HepG2 (cell line): ENCODE data around the gene RPL5. TPM values are rescaled to one million over a fixed set of nuclear protein-coding genes. Genes with fewer than 3 reads are reported as not detected.
A peak's percentile ranks its signal among the peaks of the same experiment; 100 is the strongest.

ENCODE experiments used
- GTF2F1 ChIP-seq: fragments of 150-350 bp; IDR thresholded peaks from 2 replicates; pipeline ENCODE4 v1.6.1; 2014; ENCODE audit warnings: low read length
- KLF12 ChIP-seq: sonication (generic); formaldehyde crosslinking; IDR thresholded peaks from 2 replicates; pipeline ENCODE4 v1.4.0; 2020; ENCODE audit warnings: missing genetic modification reagents, borderline replicate concordance
- NFAT5 ChIP-seq: sonication (generic); formaldehyde crosslinking; IDR thresholded peaks from 2 replicates; pipeline ENCODE4 v1.4.0; 2020; ENCODE audit warnings: missing genetic modification reagents
- PAF1 ChIP-seq: IDR thresholded peaks from 2 replicates; pipeline ENCODE4 v1.6.1; 2016; ENCODE audit warnings: missing genetic modification reagents, missing compliant biosample characterization
- RAD21 ChIP-seq: fragments of 450-650 bp; formaldehyde crosslinking; IDR thresholded peaks from 2 replicates; pipeline ENCODE4 v1.5.0; 2020; ENCODE audit warnings: mild to moderate bottlenecking
- SETDB1 ChIP-seq: sonication (generic); formaldehyde crosslinking; IDR thresholded peaks from 2 replicates; pipeline ENCODE4 v1.5.1; 2020; ENCODE audit warnings: missing genetic modification reagents, mild to moderate bottlenecking, borderline replicate concordance
- TSC22D2 ChIP-seq: sonication (generic); formaldehyde crosslinking; IDR thresholded peaks from 2 replicates; pipeline ENCODE4 v1.5.1; 2020; ENCODE audit warnings: missing genetic modification reagents, mild to moderate bottlenecking, borderline replicate concordance
- ZNF143 ChIP-seq: sonication (generic); formaldehyde crosslinking; IDR thresholded peaks from 2 replicates; pipeline ENCODE4 v1.4.0; 2020; ENCODE audit warnings: missing genetic modification reagents
- ZNF292 ChIP-seq: sonication (generic); formaldehyde crosslinking; IDR thresholded peaks from 2 replicates; pipeline ENCODE4 v1.8.1; 2022; ENCODE audit warnings: mild to moderate bottlenecking, low read depth, missing genetic modification reagents, borderline replicate concordance
- polyA plus RNA-seq, 8 experiments: library from polyadenylated mRNA; depleted of rRNA in 3 of 8; stranded (reverse) in 7 of 8; unstranded in 1 of 8; fragments of >200 nt; fragmentation: Illumina TruSeq in 4 of 8; extraction: Trizol in 4 of 8; gene quantifications; 2 replicates each; pipeline versions ENCODE4 v1.2.1 to v1.2.3, GENCODE V29; 2011 to 2016; ENCODE audit warnings: low read depth in 4 of 8, missing spikeins in 1 of 8, mixed read lengths in 1 of 8; ENCODE audit not compliant: insufficient read depth in 1 of 8
- total RNA-seq, 5 experiments: library from RNA; depleted of rRNA; stranded (reverse); fragments of >200 nt; fragmentation: Illumina TruSeq; extraction: Trizol; gene quantifications; 2 replicates each; pipeline ENCODE4 v1.2.3, GENCODE V29; 2016; ENCODE audit warnings: low read depth in 1 of 5
- TF ChIP-seq, protein P1 (sequence below): sonication (generic); formaldehyde crosslinking; IDR thresholded peaks from 2 replicates; pipeline ENCODE4 v1.4.0; 2020; ENCODE audit warnings: mild to moderate bottlenecking, missing genetic modification reagents
- TF ChIP-seq, protein P2 (sequence below): sonication (generic); formaldehyde crosslinking; IDR thresholded peaks from 2 replicates; pipeline ENCODE4 v1.4.0; 2020; ENCODE audit warnings: mild to moderate bottlenecking, missing genetic modification reagents

RPL5 gene
- total and polyA plus RNA-seq, 2 of the 13 experiments (the other 11 are each of a cell fraction or from before 2014, with no cell fraction given): 2,304 to 2,520 TPM

GRCh38 chr1:92784639-92785500, 47.0 kb upstream of the RPL5 start, which contains the start of gene EVI5 (continued):
- peak; percentile 56 for TF ChIP-seq ZNF143 (CRISPR knock-in tag)
- TF ChIP-seq, protein P1, sequence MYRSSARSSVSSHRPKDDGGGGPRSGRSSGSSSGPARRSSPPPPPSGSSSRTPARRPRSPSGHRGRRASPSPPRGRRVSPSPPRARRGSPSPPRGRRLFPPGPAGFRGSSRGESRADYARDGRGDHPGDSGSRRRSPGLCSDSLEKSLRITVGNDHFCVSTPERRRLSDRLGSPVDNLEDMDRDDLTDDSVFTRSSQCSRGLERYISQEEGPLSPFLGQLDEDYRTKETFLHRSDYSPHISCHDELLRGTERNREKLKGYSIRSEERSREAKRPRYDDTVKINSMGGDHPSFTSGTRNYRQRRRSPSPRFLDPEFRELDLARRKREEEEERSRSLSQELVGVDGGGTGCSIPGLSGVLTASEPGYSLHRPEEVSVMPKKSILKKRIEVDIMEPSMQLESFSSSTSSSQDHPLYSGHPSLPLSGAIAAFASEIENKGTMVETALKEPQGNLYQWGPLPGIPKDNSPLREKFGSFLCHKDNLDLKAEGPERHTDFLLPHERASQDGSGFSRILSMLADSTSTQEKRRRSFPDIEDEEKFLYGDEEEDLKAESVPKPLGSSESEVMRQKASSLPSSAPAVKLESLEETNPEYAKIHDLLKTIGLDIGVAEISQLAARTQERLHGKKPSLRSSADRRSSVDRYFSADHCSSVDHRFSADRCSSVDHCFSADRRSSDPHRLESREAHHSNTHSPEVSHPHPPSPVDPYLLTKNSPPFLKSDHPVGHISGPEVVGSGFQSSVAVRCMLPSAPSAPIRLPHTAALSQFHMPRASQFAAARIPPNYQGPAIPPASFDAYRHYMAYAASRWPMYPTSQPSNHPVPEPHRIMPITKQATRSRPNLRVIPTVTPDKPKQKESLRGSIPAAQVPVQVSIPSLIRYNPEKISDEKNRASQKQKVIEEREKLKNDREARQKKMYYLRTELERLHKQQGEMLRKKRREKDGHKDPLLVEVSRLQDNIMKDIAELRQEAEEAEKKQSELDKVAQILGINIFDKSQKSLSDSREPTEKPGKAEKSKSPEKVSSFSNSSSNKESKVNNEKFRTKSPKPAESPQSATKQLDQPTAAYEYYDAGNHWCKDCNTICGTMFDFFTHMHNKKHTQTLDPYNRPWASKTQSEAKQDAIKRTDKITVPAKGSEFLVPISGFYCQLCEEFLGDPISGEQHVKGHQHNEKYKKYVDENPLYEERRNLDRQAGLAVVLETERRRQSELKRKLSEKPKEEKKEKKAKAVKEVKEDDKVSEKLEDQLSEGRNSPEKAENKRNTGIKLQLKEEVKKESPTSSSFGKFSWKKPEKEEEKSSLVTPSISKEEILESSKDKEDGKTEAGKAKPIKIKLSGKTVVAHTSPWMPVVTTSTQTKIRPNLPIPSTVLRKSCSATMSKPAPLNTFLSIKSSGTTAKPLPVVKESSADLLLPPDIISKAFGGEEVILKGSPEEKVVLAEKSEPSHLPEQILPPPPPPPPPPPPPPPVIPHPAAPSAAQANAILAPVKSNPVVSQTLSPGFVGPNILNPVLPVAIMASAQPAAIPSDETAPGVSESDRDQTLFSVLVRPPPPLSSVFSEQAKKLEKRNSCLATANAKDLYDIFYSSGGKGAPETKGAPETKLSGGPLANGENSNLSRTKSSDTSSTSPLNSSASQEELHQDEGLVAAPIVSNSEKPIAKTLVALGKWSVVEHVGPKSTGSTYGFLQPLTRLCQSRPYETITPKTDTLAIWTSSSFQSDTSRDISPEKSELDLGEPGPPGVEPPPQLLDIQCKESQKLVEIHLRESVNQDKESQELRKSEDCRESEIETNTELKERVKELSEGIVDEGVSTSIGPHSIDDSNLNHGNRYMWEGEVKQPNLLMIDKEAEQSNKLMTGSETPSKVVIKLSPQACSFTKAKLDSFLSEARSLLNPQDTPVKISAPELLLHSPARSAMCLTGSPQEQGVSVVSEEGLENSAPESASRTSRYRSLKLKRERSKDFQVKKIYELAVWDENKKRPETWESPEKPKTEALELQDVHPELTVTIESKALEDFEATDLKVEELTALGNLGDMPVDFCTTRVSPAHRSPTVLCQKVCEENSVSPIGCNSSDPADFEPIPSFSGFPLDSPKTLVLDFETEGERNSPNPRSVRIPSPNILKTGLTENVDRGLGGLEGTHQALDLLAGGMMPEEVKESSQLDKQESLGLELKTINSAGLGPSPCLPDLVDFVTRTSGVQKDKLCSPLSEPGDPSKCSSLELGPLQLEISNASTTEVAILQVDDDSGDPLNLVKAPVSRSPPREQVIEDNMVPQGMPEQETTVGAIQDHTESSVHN: peak; percentile 99
- TF ChIP-seq, protein P2, sequence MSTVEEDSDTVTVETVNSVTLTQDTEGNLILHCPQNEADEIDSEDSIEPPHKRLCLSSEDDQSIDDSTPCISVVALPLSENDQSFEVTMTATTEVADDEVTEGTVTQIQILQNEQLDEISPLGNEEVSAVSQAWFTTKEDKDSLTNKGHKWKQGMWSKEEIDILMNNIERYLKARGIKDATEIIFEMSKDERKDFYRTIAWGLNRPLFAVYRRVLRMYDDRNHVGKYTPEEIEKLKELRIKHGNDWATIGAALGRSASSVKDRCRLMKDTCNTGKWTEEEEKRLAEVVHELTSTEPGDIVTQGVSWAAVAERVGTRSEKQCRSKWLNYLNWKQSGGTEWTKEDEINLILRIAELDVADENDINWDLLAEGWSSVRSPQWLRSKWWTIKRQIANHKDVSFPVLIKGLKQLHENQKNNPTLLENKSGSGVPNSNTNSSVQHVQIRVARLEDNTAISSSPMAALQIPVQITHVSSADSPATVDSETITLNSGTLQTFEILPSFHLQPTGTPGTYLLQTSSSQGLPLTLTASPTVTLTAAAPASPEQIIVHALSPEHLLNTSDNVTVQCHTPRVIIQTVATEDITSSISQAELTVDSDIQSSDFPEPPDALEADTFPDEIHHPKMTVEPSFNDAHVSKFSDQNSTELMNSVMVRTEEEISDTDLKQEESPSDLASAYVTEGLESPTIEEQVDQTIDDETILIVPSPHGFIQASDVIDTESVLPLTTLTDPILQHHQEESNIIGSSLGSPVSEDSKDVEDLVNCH (CRISPR knock-in tag): peak; percentile 93
- peak; percentile 93 for TF ChIP-seq SETDB1 (CRISPR knock-in tag)
- no peak for TF ChIP-seq PAF1
- no peak; the same call in 1 of the 2 replicates for TF ChIP-seq ZNF292 (CRISPR knock-in tag)
- peak; percentile 91 for TF ChIP-seq KLF12 (CRISPR knock-in tag)
- TF ChIP-seq TSC22D2: peak; percentile 96
- peak; percentile 98 for TF ChIP-seq NFAT5 (CRISPR knock-in tag)
- TF ChIP-seq GTF2F1: no peak
- TF ChIP-seq RAD21 (CRISPR knock-in tag): no peak; the same call in 1 of the 2 replicates
